HL-60 (cell line): ENCODE results near the gene UBE2D3.

Experiments
- DNase-seq, 2 experiments: peaks; one replicate each; pipeline ENCODE4 v3.0.0-alpha.2; 2010 to 2020; ENCODE audit warnings: low read depth in 1 of 2, low spot score in 1 of 2
- H3K27ac ChIP-seq: fragments of 250-450 bp; sonication (Bioruptor Pico); replicated peaks from 2 replicates; pipeline ENCODE4 v1.5.1; 2020; ENCODE audit warnings: mild to moderate bottlenecking, moderate library complexity
- H3K27me3 ChIP-seq: fragments of 250-450 bp; sonication (Bioruptor Pico); 2 replicates; pipeline ENCODE4 v1.5.1; 2021; ENCODE audit warnings: mild to moderate bottlenecking, moderate library complexity; ENCODE audit not compliant: insufficient read depth, poor library complexity, severe bottlenecking
- H3K4me3 ChIP-seq: replicated peaks from 2 replicates; pipeline ENCODE4 v1.5.1; 2011; ENCODE audit warnings: mild to moderate bottlenecking, control low read depth, low read length; ENCODE audit not compliant: insufficient read depth
- GABPA ChIP-seq: IDR thresholded peaks from 2 replicates; pipeline ENCODE4 v1.6.1; 2012; ENCODE audit warnings: low read depth
- POLR2AphosphoS5 ChIP-seq: IDR thresholded peaks from 2 replicates; pipeline ENCODE4 v1.6.1; 2012; ENCODE audit warnings: low read depth
- REST ChIP-seq: IDR thresholded peaks from 2 replicates; pipeline ENCODE4 v1.6.1; 2012; ENCODE audit warnings: low read depth; ENCODE audit not compliant: insufficient replicate concordance
- SPI1 ChIP-seq: IDR thresholded peaks from 2 replicates; pipeline ENCODE4 v1.6.1; 2012; ENCODE audit warnings: low read depth, mild to moderate bottlenecking, borderline replicate concordance
- TF ChIP-seq, protein P1 (sequence below): IDR thresholded peaks from one replicate; pipeline ENCODE4 v1.5.1; 2011; ENCODE audit warnings: low read length, control low read depth, inconsistent platforms; ENCODE audit not compliant: insufficient read depth

UBE2D3 gene

DNA sequence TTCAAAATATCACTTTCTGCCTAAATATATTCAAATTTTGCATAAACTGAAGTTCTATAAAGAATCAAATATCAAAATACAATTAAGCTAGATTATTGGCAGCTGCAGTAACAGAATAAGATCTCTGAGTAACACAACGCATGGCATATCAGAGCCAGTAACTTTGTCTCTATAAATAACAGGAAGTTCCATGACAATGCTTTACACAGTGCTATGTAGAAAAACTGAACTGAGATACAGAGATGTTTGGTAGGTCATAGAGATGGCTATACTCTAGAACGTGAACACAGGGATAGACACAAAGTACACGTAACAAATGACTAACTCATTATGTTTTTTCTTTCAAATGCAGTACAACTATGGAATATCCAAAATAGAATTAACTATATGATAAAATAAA is 18.2 kb downstream of the UBE2D3 start:
- H3K4me3 ChIP-seq = no peak overlapping the region
- TF ChIP-seq, protein P1, sequence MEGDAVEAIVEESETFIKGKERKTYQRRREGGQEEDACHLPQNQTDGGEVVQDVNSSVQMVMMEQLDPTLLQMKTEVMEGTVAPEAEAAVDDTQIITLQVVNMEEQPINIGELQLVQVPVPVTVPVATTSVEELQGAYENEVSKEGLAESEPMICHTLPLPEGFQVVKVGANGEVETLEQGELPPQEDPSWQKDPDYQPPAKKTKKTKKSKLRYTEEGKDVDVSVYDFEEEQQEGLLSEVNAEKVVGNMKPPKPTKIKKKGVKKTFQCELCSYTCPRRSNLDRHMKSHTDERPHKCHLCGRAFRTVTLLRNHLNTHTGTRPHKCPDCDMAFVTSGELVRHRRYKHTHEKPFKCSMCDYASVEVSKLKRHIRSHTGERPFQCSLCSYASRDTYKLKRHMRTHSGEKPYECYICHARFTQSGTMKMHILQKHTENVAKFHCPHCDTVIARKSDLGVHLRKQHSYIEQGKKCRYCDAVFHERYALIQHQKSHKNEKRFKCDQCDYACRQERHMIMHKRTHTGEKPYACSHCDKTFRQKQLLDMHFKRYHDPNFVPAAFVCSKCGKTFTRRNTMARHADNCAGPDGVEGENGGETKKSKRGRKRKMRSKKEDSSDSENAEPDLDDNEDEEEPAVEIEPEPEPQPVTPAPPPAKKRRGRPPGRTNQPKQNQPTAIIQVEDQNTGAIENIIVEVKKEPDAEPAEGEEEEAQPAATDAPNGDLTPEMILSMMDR = no peak
- TF ChIP-seq REST = no peak
- TF ChIP-seq POLR2AphosphoS5 = no peak
- no peak for TF ChIP-seq SPI1
- TF ChIP-seq GABPA = no peak
- no peaks in the 10 kb centered on the region for H3K27me3 ChIP-seq
- no peak for DNase-seq
- H3K27ac ChIP-seq = no peak overlapping the region

DNA sequence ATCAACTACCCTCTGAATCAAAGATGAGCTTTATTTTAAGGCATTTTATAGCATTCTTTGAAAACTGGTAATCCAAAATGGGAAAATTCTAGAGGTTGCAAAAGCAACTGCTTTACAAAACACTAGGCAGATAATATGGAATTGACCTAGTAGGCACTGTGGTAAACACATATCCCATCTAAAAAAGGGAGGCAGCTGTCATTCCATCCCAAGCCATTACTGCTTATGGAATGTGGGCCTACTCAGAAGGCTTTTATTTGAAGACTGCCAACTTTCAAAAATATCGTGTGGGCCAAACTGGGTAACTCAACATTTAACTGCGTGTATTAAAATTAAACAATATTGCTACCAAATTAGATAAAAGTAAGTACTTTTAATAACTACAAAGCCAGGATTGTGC is 19.3 kb downstream of the UBE2D3 start:
- Histone ChIP-seq H3K27ac (no peak overlapping the region), H3K4me3 (no peak overlapping the region), H3K27me3 (no peaks in the 10 kb centered on the region)
- TF ChIP-seq POLR2AphosphoS5 = no peak
- TF ChIP-seq SPI1 = no peak
- TF ChIP-seq, protein P1 = no peak
- DNase-seq = no peak

DNA sequence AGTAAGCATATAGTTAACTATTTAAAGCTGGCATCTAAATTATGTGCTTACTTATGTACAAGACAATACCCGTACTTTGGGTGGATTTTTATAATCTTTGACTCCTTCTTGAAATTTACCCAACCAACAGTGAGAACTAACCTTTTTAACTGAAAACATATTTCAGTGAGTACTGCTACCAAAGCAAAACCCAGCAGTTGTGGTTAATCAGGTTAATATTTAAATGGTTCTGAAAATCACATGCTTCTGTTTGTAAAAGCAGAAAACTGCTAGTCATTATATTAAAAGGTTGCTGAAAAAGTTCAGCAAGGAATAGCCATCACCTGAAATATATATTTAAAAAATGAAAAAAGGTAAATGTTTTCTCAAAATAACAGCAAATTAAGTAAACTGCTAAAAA is 20.0 kb downstream of the UBE2D3 start:
- TF ChIP-seq POLR2AphosphoS5 (no peak), SPI1 (no peak), REST (no peak), GABPA (no peak)
- no peak overlapping the region for H3K27ac ChIP-seq

GRCh38 chr4:102799816-102800215 is 27.5 kb downstream of the UBE2D3 start:
- Histone ChIP-seq H3K27ac (no peak overlapping the region), H3K4me3 (no peak overlapping the region), H3K27me3 (no peaks in the 10 kb centered on the region)
- TF ChIP-seq GABPA (no peak), REST (no peak), SPI1 (no peak), POLR2AphosphoS5 (no peak)
- TF ChIP-seq, protein P1 = no peak
- DNase-seq = no peak

More for the DNA sequence above, 20.0 kb downstream of the UBE2D3 start:
- Histone ChIP-seq H3K27me3 (no peaks in the 10 kb centered on the region), H3K4me3 (no peak overlapping the region)
- DNase-seq = no peak
